ENCODE measurements around the gene GLIS2.
A peak's percentile ranks its signal among the peaks of the same experiment; 100 is the strongest.
"Not testable (repeated sequence)": the region's sequence is repeated elsewhere in the genome, so short reads cannot be mapped to it uniquely, and the experiment has no call there.

Gene GLIS2

DNA sequence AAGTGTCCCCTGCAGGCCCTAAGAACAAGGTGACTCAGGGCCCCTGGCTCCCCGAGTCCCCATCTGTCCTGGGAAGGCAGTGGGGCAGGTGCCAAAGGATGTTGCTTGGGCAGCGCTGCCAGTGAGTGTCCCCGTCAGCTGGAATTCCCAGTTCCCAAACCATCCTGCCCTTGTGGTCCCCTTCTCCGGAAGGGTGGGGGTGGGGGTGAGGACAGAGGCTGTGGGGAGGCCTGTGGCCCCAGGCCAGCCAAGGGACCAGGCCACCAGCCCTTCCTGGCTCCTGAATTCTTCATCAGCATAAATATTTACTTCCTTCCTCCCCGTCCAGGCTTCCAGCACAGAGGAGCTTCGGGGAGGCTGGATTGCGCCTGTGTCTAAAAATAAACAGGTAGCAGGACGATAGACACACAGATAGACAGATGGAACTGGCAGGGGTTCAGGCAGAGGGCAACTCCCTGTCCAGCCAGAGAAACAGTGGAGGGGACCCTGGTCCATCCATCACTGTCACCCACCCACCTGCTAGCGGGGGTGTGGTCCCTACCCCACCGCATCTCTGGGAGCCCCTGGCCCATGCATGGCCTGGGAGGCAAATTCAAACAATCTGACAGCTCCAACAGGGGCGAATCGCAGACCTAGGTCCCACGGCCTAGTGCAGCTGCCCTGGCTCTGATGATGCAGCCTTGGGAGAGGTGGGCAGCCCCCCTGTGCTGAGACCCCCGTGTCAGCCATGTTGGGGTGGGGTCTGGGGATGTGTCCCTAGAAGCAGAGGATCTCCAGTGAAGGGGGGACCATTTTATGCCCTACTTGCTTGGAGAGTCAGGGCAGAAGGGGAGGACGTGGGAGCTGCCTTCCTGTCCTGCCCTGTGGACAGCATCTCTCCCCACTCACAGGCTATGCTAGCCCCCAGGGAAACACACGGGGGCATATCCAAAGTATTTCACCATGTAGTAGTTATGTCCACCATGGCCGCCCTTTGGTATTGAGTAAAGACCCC is 13.2 kb downstream of the GLIS2 start:
- in situ Hi-C loops (cut with MboI; ENCODE audit: low pct_unique_long_range_greater_than_20kb, low sequenced_read_pairs): no loop called here
- DNase-seq: no peak

DNA sequence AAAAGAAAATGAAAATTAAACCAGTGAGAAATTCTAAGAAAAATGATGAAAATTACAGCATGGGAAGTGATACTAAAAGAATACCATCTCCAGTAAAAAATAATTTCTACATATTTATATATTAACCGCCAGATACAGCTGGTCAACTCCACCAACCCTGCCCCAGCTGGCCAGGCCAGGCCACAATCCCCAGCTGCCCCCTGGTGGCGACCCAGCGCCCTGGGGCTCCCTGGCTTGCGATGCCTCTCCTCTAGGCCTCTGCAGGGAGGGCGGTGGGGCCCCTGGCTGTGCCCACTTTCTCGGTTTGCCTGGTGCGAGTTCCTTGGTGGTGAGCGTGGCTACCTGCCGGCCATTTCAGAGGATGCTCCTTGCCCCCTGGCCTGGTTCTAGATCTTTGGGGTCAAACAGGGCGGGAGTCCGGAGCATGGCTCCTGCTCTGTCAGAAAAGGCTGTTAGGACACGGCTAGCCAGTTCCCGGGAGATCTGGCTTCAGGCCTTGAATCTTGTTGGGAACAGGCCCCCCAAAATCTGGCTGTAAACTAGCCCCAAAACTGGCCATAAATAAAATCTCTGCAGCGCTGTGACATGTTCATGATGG is 14.5 kb downstream of the GLIS2 start:
- in situ Hi-C loops (cut with MboI; ENCODE audit: low pct_unique_long_range_greater_than_20kb, low sequenced_read_pairs): no loop called here
- DNase-seq: peak; percentile 62

DNA sequence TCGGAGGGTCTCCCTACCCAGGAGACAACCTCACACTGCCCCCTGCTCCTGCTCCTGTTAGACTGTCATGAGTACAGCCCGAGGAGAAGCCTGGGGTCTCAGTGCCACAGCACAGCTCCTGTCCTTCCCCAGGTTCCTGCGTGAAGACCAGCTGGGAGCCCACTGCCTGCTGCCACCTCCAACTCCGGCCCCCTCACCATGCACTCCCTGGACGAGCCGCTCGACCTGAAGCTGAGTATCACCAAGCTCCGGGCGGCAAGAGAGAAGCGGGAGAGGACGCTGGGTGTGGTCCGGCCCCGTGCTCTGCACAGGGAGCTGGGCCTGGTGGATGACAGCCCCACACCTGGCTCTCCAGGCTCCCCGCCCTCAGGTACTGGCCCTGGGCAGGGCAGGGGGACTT is 16.2 kb downstream of the GLIS2 start:
- in situ Hi-C loops (cut with MboI; ENCODE audit: low pct_unique_long_range_greater_than_20kb, low sequenced_read_pairs): no loop called here
- DNase-seq: no peak

DNA sequence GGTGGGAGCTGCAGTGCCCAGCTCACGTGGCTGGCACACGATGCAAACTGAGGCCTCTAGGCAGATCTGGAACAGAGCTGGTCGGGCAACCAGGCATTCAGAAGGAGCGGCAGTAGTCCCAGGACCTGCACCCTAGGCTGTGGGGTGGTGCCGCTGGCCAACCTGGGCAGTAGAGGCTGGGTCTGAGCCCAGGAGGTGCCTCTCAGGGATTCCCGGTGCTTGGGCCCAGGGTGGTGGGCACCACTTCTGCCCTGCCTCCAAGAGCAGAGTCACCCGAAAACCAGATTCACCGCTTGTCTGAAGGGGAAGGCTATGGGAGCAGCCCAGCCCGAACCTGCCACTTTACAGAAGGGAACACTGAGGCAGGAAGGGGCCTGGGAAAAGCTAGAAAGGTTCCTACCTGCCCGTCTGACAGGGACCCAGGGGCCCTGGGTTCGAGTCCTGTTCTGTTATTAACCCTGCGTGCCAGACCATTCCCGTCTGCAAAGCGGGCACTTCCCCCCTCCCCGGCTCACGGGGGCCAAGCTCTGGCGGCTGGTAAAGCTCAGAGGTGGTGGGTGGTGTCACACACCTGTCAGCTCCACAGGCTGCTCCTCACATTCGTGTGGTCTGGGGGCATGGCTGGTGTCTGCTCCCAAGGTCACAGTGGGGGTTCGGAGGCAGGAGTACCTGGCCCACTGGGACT is 16.9 kb downstream of the GLIS2 start:
- in situ Hi-C loops (cut with MboI; ENCODE audit: low pct_unique_long_range_greater_than_20kb, low sequenced_read_pairs): no loop called here

DNA sequence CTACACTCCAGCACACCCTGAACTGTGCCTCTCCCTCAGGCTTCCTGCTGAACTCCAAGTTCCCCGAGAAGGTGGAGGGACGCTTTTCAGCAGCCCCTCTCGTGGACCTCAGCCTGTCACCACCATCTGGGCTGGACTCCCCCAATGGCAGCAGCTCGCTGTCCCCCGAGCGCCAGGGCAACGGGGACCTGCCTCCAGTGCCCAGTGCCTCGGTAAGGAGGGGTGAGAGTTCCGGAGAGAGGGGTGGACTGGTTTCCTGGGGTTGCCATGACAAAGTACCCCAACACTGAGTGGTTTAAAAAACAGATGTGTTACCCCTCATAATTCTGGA is 17.4 kb downstream of the GLIS2 start:
- in situ Hi-C loops (cut with MboI; ENCODE audit: low pct_unique_long_range_greater_than_20kb, low sequenced_read_pairs): no loop called here

More for the DNA sequence above, 16.9 kb downstream of the GLIS2 start:
- DNase-seq: no peak

DNA sequence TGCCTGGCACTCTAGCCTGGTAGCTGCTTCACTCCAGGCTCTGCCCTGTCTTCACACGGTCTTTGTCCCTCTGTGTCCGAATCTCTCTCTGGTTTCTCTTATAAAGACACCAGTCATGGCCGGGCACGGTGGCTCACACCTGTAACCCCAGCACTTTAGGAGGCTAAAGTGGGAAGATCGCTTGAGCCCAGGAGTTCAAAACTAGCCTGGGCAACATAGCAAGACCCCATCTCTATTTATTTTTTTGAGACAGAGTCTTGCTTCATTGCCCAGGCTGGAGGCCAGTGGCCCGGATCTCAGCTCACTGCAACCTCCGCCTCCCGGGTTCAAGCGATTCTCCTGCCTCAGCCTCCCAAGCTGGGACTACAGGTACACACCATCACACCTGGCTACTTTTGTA is 17.8 kb downstream of the GLIS2 start:
- DNase-seq; in situ Hi-C loops (cut with MboI; ENCODE audit: low pct_unique_long_range_greater_than_20kb, low sequenced_read_pairs): not testable (repeated sequence)

More for the DNA sequence above, 17.4 kb downstream of the GLIS2 start:
- no peak for DNase-seq

DNA sequence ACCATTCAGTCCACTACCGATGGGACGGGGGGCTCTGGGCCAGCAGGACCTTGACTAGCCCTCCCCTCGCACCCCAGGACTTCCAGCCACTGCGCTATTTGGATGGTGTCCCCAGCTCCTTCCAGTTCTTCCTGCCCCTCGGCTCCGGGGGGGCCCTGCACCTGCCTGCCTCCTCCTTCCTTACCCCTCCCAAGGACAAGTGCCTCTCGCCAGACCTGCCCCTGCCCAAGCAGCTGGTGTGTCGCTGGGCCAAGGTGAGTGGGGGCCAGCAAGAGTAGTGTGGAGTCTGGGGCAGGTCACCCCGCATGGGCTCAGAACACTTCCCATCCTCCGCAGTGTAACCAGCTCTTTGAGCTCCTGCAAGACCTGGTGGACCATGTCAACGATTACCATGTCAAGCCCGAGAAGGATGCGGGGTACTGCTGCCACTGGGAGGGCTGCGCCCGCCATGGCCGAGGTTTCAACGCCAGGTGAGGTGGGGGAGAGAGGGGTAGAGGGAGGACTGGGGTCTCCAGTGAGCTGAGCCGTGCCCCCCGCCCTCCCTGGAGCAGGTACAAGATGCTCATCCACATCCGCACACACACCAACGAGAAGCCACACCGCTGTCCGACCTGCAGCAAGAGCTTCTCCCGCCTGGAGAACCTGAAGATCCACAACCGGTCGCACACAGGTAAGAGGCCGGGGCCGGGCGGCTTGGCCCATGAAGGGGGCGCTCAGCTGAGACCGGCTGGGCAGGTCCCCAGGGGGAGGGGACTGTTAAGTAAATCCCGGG is 19.0 kb downstream of the GLIS2 start:
- in situ Hi-C loops (cut with MboI; ENCODE audit: low pct_unique_long_range_greater_than_20kb, low sequenced_read_pairs): no loop called here
- no peak for DNase-seq

DNA sequence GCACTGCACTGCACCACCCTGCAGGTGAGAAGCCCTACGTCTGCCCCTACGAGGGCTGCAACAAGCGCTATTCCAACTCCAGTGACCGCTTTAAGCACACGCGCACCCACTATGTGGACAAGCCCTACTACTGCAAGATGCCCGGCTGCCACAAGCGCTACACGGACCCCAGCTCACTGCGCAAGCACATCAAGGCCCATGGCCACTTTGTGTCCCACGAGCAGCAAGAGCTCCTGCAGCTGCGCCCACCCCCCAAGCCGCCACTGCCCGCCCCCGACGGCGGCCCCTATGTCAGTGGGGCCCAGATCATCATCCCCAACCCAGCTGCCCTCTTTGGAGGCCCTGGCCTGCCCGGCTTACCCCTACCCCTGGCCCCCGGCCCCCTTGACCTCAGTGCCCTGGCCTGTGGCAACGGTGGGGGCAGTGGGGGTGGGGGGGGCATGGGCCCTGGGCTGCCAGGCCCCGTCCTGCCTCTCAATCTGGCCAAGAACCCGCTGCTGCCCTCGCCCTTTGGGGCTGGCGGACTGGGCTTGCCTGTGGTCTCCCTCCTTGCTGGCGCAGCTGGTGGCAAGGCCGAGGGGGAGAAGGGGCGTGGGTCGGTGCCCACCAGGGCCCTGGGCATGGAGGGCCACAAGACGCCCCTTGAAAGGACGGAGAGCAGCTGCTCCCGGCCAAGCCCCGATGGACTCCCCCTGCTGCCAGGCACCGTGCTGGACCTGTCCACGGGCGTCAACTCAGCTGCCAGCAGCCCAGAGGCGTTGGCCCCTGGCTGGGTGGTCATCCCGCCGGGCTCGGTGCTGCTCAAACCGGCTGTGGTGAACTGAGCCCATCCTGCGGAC is 21.1 kb downstream of the GLIS2 start:
- in situ Hi-C loops (cut with MboI; ENCODE audit: low pct_unique_long_range_greater_than_20kb, low sequenced_read_pairs): no loop called here
- DNase-seq: no peak

DNA sequence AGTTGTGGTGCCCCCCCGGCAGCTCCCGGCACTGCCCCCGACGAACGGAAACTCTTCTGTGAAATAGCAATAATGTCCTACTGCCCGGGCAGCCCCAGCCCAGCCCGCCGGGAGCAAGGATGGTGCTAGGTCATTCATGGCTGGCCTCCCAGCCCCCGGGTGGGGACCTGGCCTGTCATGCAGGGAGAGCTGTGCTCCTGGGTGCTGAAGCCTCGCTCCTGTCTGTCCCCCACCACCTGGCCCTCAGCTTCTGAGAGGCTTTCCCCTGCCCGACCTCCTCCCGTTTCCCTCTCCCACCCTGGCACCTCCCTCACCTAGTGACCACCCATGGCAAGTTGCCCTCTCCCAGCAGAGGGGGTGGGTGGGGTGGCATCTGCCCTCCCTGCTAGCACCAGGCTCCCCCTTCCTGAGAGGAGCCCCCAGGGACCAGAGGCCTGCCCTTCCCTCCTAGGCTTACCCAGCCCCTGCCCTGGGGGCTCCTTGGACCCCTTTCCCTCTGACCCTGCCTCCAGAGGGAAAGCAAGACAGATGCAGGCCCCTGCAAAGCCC is 21.7 kb downstream of the GLIS2 start:
- in situ Hi-C loops (cut with MboI; ENCODE audit: low pct_unique_long_range_greater_than_20kb, low sequenced_read_pairs): no loop called here

DNA sequence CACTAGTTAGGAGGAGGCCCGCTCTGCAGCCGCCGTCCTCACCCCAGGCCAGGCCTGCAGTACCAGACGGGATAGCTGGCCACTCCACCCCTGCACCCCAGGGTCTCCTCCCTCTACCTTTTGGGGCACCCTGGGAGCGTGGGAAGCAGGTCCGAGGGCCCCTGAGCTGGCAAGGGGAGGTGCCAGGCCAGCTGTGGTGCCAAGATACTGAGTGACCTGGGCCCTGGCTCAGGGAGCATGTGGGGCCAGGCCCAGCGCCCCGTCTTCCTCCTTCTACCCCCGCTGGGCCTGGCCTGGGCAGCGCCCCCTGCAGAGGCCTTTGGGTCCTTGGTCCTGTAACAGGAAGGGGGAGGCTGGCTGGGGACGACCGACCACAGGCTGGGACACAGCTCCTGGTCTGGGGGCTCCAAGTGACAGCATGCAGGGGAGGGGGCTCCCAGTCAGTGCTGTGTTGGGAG is 22.3 kb downstream of the GLIS2 start:
- in situ Hi-C loops (cut with MboI; ENCODE audit: low pct_unique_long_range_greater_than_20kb, low sequenced_read_pairs): no loop called here
- DNase-seq: no peak

More for the DNA sequence above, 21.7 kb downstream of the GLIS2 start:
- no peak for DNase-seq

DNA sequence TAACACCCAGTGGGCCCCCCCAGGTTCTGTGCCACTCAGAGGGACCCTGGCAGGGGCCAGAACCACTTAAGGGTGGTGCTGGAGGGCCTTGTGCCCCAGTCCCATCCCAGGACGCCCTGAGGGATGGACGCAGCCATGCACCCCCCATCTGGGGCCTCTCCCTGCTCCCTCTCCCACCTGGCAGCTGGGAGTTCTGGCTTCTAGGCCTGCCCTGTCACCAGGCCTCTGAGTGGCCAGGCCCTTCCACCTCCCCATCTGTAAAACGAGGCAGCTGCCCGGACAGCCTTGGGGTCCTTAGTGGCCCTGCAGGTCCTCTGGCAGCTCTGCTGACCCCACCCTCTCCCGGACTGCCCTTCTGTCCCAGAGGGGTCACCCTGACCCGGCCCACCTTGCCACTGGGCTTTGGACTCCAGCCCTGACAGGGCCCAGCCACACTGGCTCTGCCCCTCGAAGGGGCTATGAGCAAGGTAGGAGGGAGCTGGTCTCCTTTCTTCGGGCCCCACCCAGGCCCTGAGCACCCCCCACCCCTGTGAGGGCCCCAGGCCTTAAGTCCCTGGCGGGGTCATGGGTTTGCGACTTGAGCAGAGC is 22.9 kb downstream of the GLIS2 start:
- no peak for DNase-seq
- in situ Hi-C loops (cut with MboI; ENCODE audit: low pct_unique_long_range_greater_than_20kb, low sequenced_read_pairs): no loop called here

DNA sequence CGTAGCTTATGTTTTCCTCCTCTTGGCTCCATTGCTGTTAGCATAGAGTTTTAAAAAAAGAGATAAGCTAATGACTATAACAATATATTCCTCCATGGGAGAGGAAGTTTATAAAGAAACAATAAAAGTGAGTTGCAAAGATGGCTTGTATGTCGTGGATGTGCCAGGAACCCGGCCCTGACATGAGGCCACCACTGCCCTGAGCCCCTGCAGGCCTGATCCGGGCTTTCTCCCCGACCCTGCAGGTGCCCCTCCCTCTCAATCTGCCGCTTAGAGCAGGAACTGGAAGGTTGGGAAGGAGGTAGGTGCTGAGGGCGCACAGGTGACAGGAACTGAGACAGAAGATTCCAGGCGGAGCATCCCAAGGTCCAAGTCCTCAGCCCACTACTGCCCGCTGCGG is 23.6 kb downstream of the GLIS2 start:
- in situ Hi-C loops (cut with MboI; ENCODE audit: low pct_unique_long_range_greater_than_20kb, low sequenced_read_pairs): no loop called here
- DNase-seq: no peak

DNA sequence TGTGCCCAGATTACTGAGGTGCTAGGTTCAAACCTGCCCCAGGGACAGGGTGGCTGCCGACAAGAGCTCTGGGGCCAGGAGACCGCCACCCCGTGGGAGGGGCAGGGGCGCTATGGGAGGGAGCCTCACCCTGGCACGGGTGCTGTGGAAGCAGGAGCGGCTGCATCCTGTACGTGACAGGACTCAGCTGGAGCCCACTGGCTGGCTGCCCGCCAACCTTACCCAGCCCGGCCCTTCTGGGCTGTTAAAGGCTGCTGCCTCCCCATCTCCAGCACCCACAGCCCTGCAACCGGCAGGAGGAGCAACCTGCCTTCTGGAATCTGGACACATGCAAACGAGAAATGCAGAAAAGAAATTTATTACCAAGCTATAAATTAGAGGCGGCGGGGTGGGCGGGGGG is 24.0 kb downstream of the GLIS2 start:
- no peak for DNase-seq
- in situ Hi-C loops (cut with MboI; ENCODE audit: low pct_unique_long_range_greater_than_20kb, low sequenced_read_pairs): no loop called here

DNA sequence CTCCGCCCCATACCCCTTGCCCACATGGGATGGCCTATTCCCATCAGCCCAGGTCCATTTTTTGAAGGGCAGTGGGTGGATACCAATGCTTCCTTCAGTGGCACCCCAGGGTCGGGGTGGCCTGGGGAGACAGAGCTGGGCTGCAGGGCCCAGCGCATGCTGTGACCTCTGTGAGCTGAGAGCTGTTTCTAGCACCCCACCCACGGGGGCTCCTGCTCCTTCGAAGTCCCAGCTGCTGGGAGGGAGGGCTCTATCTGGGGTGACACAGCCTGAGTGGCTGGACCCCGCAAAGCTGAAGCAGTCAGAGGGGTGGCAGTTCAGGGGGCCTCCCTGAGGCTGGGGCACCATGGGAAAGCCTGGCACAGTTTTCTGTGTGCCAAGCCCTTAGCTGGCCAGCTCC is 24.6 kb downstream of the GLIS2 start:
- DNase-seq: no peak
- in situ Hi-C loops (cut with MboI; ENCODE audit: low pct_unique_long_range_greater_than_20kb, low sequenced_read_pairs): no loop called here

DNA sequence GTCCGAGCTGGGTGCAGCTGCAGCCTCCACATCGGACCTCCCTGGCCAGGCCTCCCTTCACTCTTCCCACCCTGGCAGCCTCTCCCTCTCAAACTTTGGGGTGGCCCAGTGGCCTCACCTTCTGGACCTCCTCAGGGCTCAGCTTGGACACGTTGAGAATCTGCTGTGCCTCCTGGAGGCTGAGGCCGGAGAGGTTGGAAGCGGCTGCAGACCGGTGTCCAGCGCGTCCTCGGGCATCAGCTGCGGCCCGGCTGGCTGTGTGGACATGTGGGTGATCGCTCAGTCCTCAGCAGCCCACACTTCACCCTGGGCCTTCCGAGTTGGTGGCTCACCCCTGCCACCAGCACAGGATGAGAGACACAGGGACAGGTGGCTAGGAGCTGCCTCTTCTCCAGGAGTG is 25.4 kb downstream of the GLIS2 start:
- in situ Hi-C loops (cut with MboI; ENCODE audit: low pct_unique_long_range_greater_than_20kb, low sequenced_read_pairs): no loop called here

DNA sequence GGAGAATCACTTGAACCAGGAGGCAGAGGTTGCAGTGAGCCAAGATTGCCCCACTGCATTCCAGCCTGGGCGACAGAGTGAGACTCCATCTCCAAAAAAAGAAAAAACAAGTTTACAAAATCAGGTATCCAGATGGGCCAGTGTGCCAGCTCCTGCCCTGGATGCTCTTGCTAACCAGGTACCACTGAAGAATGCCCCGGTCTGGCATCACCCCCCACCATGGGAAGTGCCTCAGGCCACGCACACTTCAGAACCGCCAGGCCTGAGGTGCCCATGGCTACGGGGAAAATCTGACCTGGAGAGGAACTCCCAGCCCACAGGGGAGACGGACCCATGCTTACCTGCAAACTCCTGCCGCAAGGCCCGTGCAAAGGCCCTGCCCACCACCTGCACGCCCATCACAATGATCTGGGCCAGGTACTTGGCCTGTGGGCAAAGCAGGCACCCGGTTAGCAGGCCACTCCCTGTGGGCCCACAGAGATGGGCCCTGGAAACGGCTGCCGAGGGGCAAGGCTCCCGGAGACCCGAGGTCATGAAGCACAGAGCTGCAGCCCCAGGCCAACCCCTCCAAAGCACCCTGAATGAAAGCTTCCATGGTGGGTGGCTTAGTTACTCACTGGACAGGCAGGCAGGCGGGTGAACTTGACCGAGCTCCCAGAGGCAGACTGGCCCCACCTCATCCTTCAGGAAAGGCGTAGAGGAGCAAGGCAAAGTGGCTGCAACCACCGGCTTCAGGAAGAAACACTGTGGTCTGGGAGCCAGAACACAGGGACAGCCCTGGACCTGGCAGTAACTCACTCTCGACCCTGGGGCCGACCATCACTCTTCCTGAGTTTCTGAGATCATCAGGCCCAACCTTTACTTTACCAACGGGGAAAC is 27.2 kb downstream of the GLIS2 start:
- in situ Hi-C loops (cut with MboI; ENCODE audit: low pct_unique_long_range_greater_than_20kb, low sequenced_read_pairs): no loop called here
- no peak for DNase-seq

More for the DNA sequence above, 25.4 kb downstream of the GLIS2 start:
- DNase-seq: no peak

Measured in KBM-7 (cell line).